T-helper 22 cell (primary cell): Measurements from ENCODE around the gene MLF1.

ENCODE experiments used
- DNase-seq: peaks from one replicate; pipeline ENCODE4 v3.0.0-alpha.2; 2020; ENCODE audit warnings: low read depth

Gene MLF1

DNA sequence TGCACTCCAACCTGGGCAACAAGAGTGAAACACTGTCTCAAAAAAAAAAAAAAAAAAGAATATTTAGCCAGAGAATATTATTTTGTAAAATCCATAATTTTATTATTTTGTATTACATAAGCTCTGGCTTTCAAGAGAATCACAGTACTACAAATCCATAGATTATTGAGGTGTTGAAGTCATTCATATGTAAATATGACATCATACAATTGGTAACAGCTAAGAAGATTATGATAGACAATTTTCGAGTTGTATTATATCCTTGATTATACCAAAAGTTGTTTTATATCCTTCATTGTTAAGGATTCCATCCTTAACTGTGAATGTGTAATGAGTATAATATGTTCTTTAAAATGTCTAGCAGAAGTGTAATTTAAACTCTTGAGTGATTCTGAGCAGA lies 3.7 kb downstream of the MLF1 start:
- DNase-seq: no peak

DNA sequence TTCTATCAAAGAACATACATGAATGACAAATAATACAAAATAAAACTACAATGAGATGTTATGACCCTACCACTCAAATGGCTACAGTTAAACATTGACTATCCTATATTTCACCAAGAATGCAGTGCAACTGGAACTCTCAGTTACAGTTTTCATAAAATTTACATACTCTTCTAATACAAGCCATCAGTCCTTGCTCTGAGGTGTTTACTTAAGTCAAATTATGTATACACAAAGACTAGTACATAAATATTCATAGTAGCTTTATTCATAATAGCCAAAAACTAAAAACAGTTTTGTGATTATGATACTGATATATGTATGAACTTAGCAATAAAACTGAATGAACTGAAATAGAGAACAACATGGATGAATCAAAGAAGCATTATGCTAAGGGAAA lies 19.2 kb downstream of the MLF1 start:
- DNase-seq: no peak

DNA sequence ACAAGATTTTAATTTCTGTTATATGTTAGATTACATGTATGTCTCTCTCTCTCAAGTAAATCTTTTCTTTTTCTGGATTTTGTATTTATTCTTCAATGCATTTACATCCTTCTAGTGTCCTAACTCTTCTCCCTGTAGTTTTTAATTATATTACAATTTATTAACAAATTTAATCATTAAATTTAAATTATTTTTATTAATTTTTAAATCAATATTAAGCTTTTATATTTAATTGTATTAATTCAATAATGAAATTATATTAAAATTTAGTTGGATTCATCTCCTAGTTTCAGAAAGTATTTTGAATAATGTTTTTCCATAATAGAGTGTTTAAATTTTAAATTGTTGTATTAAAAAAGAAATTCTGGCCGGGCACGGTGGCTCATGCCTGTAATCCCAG lies 29.8 kb downstream of the MLF1 start:
- no peak for DNase-seq

DNA sequence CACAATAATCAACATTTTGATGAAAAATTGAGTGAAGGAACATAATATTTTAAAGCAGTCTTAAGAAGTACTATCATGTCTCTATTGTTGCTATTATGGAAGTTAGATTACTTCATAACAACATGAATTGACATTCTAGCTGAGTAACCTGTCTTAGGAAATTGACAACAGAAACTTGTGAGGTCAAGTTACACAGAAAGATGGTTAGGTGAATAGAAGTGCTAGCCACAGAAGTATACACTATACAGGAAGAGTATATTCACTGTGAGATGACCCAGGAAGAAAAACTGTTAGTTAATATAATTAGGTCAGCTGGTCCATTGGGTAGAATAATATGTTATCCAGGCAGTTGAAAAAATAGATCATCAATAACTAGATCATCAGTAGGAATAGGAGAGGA lies 31.2 kb downstream of the MLF1 start:
- no peak for DNase-seq

DNA sequence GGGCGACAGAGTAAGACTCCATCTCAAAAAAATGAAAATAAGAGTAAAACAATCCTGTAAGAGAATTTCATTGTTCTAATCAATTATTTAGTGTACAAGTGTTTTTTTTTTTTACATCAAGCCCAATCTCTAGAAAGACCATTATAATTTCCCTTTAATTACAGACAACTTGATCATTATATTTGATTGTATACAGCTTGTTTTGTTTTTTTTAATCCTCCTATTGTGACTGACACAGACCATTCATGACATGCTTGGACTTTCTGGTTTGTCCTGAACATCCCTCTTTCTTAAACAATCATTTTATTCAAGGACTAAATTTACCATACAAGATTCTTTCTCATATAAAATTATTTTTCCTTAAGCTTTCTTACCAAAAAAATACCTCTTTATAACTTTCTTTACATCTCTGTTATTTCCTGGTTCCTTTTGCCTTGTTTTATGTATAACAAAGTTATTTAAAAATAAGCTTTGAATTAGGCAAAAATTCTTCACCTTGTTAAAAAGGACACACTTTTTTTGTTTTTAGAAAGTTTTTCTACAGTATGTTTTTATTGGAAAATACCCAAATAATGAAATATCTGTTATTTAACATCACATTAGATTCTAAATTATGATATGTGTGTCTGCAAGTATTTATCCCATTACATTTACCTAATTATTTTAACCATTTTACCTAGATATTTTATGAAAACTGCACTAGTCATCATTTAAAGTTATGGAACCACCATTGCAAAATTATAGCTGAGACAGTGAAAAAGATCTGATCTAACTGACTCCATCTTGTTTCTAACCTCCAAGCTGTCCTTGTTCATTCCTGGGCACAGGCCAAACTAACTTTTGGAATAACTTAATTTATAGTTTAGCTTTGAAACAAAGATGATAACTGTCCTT lies 47.2 kb downstream of the MLF1 start:
- DNase-seq: no peak

DNA sequence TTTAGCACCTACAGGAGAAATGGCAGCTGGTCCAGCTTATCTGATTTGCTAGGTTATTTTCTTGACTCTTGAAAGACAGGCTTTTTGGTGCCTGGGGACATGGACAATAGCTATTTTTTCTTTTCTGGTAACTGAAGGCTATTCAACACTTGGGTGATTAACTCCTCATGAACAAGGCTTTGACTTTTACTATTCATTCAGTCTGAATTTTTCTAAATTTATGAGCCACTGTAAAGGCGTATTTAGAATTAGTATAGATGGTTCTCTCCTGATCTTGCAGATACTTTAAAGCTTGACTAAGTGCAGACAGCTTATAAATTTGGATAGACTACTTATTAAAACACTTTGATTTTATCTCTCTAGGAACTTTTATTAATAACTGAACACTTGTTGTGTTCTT lies 54.9 kb downstream of the MLF1 start:
- no peak for DNase-seq

DNA sequence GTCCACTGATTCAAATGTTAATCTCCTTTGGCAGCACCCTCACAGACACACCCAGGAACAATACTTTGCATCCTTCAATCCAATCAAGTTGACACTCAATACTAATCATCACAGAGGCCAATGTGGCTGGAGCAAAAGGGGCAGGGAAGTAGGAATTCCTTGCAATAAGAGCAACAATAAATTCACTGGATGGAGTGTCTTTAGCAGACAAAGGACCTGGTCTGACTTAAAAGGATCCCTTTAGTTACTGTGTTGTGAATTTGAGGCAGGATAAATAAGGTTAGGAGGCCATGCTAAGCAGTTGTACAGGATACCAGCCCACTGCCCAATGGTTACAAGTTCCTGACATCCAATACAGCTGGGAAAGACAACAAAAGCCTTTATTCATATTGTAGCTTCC lies 61.0 kb downstream of the MLF1 start:
- DNase-seq: no peak

DNA sequence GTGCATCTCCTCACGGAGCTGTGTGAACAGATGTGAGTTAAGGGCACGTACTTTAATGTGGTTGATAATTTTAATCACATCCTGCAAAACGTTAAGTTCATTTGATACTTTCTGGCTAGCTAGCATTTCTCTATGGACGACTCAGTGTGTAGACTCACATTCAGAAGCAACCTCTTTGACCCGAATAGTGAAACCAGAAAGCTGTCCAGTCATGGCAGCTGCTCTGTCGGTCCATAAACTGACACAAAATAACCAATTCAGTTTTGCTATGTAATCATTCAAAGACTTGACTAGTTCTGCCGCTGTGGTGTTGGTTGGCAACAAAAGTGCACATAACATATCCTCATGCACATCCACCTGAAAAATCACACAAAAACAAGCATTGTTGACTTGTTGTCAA lies 69.7 kb downstream of the MLF1 start:
- DNase-seq: no peak

DNA sequence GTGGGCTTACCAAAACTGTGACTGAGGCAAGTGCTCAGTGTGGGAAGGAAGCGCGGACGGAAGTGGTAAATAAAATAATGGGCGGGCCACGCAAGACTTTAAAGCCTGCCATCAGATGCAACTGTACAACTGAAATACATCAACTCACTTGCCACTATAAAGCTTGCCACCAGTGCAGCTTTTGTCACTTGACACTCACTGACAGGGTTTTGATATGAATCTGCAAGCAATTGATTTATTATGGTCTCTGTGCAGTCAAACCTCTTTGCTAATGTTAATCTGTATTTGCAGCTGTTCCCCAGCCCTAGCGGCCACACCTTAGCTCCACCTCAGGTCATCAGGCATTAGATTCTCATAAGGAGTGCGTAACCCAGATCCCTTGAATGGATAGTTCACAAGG lies 71.0 kb downstream of the MLF1 start:
- no peak for DNase-seq

DNA sequence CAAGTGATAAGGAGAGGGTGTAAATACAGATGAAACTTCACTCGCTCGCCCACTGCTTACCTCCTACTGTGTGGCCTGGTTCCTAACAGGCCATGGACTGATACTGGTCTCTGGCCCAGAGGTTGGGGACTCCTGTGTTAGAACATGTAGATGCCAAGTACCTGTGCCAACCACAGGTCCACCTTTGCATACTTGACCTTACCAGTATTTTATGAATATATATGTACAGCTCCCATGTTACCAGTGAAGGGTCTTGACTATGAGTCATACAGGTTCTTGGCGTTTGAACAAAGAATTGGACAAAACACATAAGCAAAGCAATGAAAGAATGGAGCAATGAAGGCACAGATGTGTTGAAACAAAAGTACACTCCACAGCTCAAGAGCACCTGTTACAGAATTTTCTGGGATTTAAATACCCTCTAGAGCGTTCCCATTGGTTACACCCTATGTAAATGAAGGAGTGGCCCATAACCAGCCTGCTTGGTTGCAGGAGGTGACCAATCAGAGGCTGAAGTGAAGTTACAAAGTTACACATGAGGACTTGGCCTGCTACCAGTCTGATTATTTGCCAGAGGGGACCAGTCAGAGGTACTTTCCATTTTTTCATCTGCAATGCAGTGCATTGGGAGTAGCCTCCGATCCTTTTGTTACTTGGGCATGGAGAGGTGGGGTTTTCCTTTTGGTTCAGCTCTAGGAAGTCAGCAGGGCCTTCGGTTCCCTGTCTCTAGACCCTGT lies 71.6 kb downstream of the MLF1 start:
- no peak for DNase-seq

DNA sequence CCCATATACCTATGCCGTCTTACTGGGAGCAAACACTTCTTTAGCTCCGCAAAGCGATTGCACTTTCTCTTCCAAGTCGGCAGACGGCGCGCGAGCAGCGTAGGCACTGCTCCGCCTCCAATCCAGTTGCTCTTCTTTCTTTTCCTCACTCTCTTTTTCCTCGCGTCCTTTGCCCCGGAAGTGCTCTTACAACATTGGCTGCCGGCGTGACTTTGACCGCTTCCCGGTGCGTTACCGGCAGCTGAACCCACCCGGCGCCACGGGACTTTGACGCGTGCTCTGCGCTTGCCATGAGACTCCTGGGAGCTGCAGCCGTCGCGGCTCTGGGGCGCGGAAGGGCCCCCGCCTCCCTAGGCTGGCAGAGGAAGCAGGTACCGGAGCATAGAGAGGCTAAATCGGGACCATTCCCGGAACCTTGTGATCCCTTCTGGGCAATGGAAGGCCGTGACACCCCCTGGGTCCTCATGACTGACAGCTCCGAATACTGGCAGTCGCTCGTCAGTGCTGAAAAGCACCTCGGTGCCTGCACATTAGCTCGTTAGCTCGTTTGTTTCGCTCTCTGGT lies 73.4 kb downstream of the MLF1 start, which contains the start of gene GFM1:
TSS of gene GFM1 (plus strand) at position 183 of the 564 bp plus-strand sequence. CDS start at position 291, 108 bp downstream.
- DNase-seq: peak; percentile 88

DNA sequence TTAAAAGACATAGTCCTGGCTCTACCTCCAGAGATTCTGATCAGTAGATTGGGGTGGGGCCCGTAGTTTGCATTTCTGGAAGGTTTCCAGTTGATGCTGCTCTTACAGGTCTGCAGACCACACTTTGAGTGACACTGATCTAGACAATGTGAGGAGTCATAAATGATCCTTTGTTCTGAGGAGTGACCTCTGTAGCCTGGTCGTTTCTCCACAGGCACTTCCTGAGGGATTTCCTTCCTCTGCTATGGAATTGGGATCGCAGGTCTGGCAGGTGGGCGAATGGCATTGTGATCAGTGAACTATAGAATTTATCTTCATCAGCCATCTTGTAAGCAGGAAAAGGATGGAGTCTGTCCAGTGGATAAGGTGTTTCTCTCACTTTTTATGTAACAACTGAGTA lies 78.8 kb downstream of the MLF1 start:
- no peak for DNase-seq

DNA sequence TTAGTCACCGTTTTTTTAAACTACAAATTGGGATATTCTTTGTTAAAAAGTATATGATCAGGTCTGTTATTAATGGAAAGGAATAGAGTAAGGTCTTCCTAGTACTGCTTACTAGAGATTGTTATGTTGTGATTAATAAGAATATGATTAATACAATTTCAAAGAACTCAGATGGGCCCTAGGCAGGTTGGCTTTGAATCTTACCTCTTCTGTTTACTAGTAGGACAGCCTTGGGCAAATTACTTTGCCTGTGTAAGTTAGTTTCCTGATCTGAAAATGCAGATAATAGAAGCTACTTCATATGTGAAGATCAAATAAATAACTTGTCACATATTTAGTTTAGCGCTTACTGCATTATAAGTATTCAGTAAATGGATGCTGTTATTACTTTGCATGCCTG lies 80.2 kb downstream of the MLF1 start:
- no peak for DNase-seq

DNA sequence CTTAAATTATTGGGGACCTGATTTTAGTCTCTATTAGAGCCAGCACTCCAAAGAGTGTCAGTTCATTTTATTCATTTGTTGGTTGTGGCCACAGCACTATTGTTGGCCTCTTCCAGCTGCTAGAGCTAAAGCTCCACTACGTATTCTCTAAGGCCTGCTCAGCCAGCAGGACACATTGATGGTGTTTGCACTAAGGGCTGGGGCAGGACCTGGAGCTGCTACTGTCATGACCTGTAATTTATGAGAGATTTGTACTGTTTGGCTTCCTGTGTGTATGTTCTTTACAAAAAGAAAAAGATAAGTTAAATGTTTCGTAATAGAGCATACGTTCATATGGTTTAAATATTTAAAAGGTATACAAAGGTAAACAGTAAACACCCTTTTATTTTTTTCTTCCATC lies 81.5 kb downstream of the MLF1 start:
- DNase-seq: no peak
